Measurements from ENCODE around the gene EYA2.

GRCh38 chr20:47030271-47030810, 135.7 kb downstream of the EYA2 start:
- TF ChIP-seq CTCF (IDR thresholded peaks at IDR 0.05; ENCODE audit: low read depth, low read length): no peak
- TF ChIP-seq POLR2A (IDR thresholded peaks at IDR 0.05; ENCODE audit: extremely low read depth, insufficient read length): no peak
- no peak for TF ChIP-seq MAX (IDR thresholded peaks at IDR 0.05; ENCODE audit: low read depth, low read length)
- TF ChIP-seq MYC (IDR thresholded peaks at IDR 0.05; ENCODE audit: low read depth, low read length): no peak

Data from NB4 (cell line).